ENCODE results near the gene GATAD1.
"Not testable (repeated sequence)": the region's sequence is repeated elsewhere in the genome, so short reads cannot be mapped to it uniquely, and the experiment has no call there.

GATAD1 gene

GRCh38 chr7:92437956-92438491 is 9.3 kb upstream of the GATAD1 start:
- no peak for DNase-seq

GRCh38 chr7:92442720-92443119 is 4.6 kb upstream of the GATAD1 start:
- DNase-seq, result not testable (repeated sequence)

GRCh38 chr7:92446869-92447344 is 375 bp upstream of the GATAD1 start:
- DNase-seq, result no peak

- no peak for DNase-seq
Observed at GRCh38 chr7:92448205-92448747, 994 bp downstream of the GATAD1 start.

GRCh38 chr7:92451645-92452044 is 4.4 kb downstream of the GATAD1 start:
- DNase-seq, result no peak

GRCh38 chr7:92456236-92456635 is 9.0 kb downstream of the GATAD1 start:
- DNase-seq, result no peak

GRCh38 chr7:92460109-92460508 is 12.8 kb downstream of the GATAD1 start:
- DNase-seq, result no peak

GRCh38 chr7:92460510-92460909 is 13.2 kb downstream of the GATAD1 start:
- no peak for DNase-seq

GRCh38 chr7:92461027-92462003 is 14.0 kb downstream of the GATAD1 start:
- peak; percentile 32 for DNase-seq

- DNase-seq, result no peak
Observed at GRCh38 chr7:92462560-92462959, 15.3 kb downstream of the GATAD1 start.

- DNase-seq, result no peak
Observed at GRCh38 chr7:92464515-92464914, 17.2 kb downstream of the GATAD1 start.

- DNase-seq, result no peak
Observed at GRCh38 chr7:92466682-92467081, 19.4 kb downstream of the GATAD1 start.

- not testable (repeated sequence) for DNase-seq
Observed at GRCh38 chr7:92468589-92468988, 21.3 kb downstream of the GATAD1 start.

GRCh38 chr7:92473989-92474388 is 26.7 kb downstream of the GATAD1 start:
- DNase-seq, result not testable (repeated sequence)

- DNase-seq, result not testable (repeated sequence)
Observed at GRCh38 chr7:92475261-92475770, 28.0 kb downstream of the GATAD1 start.

- DNase-seq, result not testable (repeated sequence)
Observed at GRCh38 chr7:92475851-92476590, 28.7 kb downstream of the GATAD1 start.

GRCh38 chr7:92477681-92478080 is 30.4 kb downstream of the GATAD1 start, which contains the start of gene ERVW-1:
Gene ERVW-1, minus strand, starts transcription at chr7:92477946. Its CDS starts 7,565 bp downstream, at chr7:92470381.
- not testable (repeated sequence) for DNase-seq

- DNase-seq, result no peak
Observed at GRCh38 chr7:92478095-92478494, 30.8 kb downstream of the GATAD1 start.

GRCh38 chr7:92478711-92479110 is 31.4 kb downstream of the GATAD1 start:
- DNase-seq, result no peak

- not testable (repeated sequence) for DNase-seq
Observed at GRCh38 chr7:92479146-92479545, 31.9 kb downstream of the GATAD1 start.

- DNase-seq, result not testable (repeated sequence)
Observed at GRCh38 chr7:92483624-92484023, 36.3 kb downstream of the GATAD1 start.

GRCh38 chr7:92484226-92484625 is 36.9 kb downstream of the GATAD1 start:
- DNase-seq, result not testable (repeated sequence)

Measured in NCI-H2171 (cell line).